ENCODE data around the gene PLEKHG4. TPM values are rescaled to one million over a fixed set of nuclear protein-coding genes. Genes with fewer than 3 reads are reported as not detected.

PLEKHG4 gene
- total RNA-seq, 1 experiment from 2014 or later: 13.9 TPM

GRCh38 chr16:67229906-67230808, 49.2 kb upstream of the PLEKHG4 start:
- Histone ChIP-seq H3K18ac (ENCODE audit: insufficient read length, low read depth, low read length) (no peak overlapping the region), H3K9ac (ENCODE audit: extremely low read depth, insufficient read length, low read length) (no peak overlapping the region), H2AK5ac (ENCODE audit: insufficient read length, low read length) (no peak overlapping the region), H2BK12ac (ENCODE audit: insufficient read length, low read depth, low read length) (no peak overlapping the region), H4K8ac (replicated peaks; ENCODE audit: insufficient read length, low read depth, low read length) (no peak overlapping the region), H2AFZ (ENCODE audit: low read length) (no peak overlapping the region), H3K4me2 (ENCODE audit: insufficient read depth, insufficient read length, low read length) (no peak overlapping the region), H3K79me1 (ENCODE audit: insufficient read depth, low read depth, low read length, poor library complexity, severe bottlenecking) (peaks cover 3% of the 10 kb centered on the region), H3K23me2 (ENCODE audit: insufficient read length, low read depth, low read length, poor library complexity, severe bottlenecking) (peaks cover 15% of the 10 kb centered on the region), H3K14ac (ENCODE audit: insufficient read depth, low read length) (no peak overlapping the region), H4K91ac (ENCODE audit: insufficient read length, low read depth, low read length) (no peak overlapping the region), H3K27ac (ENCODE audit: insufficient read length, low read depth, low read length) (no peak overlapping the region), H3K23ac (ENCODE audit: insufficient read length, low read depth, low read length) (no peak overlapping the region), H3K4ac (ENCODE audit: low read depth, low read length) (no peak overlapping the region), H2BK15ac (ENCODE audit: low read depth, low read length) (no peak overlapping the region), H2BK5ac (ENCODE audit: insufficient read length, low read length) (no peak overlapping the region), H3K79me2 (ENCODE audit: insufficient read depth, low read length) (peaks cover 5% of the 10 kb centered on the region; the same call in 1 of the 2 replicates), H3K27me3 (ENCODE audit: insufficient read depth, low read length) (no peaks in the 10 kb centered on the region), H3K9me3 (ENCODE audit: control insufficient read depth, low read depth, low read length) (no peaks in the 10 kb centered on the region), H2BK20ac (ENCODE audit: low read depth, low read length, poor library complexity, severe bottlenecking) (no peak overlapping the region), H3K56ac (ENCODE audit: insufficient read length, low read depth, low read length) (no peak overlapping the region), H3T11ph (ENCODE audit: low read length) (no peak overlapping the region), H2BK120ac (ENCODE audit: low read depth, low read length, poor library complexity, severe bottlenecking) (no peak overlapping the region), H4K5ac (ENCODE audit: insufficient read length, low read depth, low read length) (no peak overlapping the region), H3K4me1 (ENCODE audit: insufficient read depth, low read length) (peaks cover 4% of the 10 kb centered on the region), H4K20me1 (ENCODE audit: control insufficient read depth, insufficient read depth, insufficient read length) (no peaks in the 10 kb centered on the region)
- no CpG with 5 or more reads among the region's 32 CpGs for WGBS (ENCODE audit: extremely low coverage, insufficient read length, low lambda C conversion rate)
- Mint-ChIP-seq H3K27ac (no peak overlapping the region; a peak in 1 of 7 replicates), H3K4me3 (peak overlapping the region in 1 of 2 experiments; percentile 35; a peak in 1 of 5 replicates), H3K27me3 (ENCODE audit: low read depth) (peaks cover 7% of the 10 kb centered on the region), H3K9me3 (no peaks in the 10 kb centered on the region; a peak in 1 of 5 replicates), H3K36me3 (ENCODE audit: insufficient read depth in 1 of 3, low read depth in 3 of 3) (peaks cover 25 to 72% (median 57%) of the 10 kb centered on the region in 3 experiments; a peak in 6 of 7 replicates), H3K4me1 (peaks cover 17 to 20% of the 10 kb centered on the region in 2 experiments)
- TF ChIP-seq, protein P1, sequence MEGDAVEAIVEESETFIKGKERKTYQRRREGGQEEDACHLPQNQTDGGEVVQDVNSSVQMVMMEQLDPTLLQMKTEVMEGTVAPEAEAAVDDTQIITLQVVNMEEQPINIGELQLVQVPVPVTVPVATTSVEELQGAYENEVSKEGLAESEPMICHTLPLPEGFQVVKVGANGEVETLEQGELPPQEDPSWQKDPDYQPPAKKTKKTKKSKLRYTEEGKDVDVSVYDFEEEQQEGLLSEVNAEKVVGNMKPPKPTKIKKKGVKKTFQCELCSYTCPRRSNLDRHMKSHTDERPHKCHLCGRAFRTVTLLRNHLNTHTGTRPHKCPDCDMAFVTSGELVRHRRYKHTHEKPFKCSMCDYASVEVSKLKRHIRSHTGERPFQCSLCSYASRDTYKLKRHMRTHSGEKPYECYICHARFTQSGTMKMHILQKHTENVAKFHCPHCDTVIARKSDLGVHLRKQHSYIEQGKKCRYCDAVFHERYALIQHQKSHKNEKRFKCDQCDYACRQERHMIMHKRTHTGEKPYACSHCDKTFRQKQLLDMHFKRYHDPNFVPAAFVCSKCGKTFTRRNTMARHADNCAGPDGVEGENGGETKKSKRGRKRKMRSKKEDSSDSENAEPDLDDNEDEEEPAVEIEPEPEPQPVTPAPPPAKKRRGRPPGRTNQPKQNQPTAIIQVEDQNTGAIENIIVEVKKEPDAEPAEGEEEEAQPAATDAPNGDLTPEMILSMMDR (conservative IDR thresholded peaks at IDR 0.05): no peak
- no peak for DNase-seq

Data from H9 (cell line).